ENCODE data around the gene GSG1L2. TPM values are rescaled to one million over a fixed set of nuclear protein-coding genes. Genes with fewer than 3 reads are reported as not detected.

GSG1L2 gene
- total RNA-seq, 1 donor from 2014 or later = not detected

- Histone ChIP-seq H3K36me3 (no peaks in the 10 kb centered on the region), H3K9me3 (no peaks in the 10 kb centered on the region), H3K4me1 (peaks cover 8% of the 10 kb centered on the region), H3K27me3 (no peaks in the 10 kb centered on the region), H3K4me3 (no peak overlapping the region), H3K27ac (no peak overlapping the region)
- intact Hi-C loops (cut with DNase I) = no loop called here
- no peak for DNase-seq
- TF ChIP-seq, protein P1, sequence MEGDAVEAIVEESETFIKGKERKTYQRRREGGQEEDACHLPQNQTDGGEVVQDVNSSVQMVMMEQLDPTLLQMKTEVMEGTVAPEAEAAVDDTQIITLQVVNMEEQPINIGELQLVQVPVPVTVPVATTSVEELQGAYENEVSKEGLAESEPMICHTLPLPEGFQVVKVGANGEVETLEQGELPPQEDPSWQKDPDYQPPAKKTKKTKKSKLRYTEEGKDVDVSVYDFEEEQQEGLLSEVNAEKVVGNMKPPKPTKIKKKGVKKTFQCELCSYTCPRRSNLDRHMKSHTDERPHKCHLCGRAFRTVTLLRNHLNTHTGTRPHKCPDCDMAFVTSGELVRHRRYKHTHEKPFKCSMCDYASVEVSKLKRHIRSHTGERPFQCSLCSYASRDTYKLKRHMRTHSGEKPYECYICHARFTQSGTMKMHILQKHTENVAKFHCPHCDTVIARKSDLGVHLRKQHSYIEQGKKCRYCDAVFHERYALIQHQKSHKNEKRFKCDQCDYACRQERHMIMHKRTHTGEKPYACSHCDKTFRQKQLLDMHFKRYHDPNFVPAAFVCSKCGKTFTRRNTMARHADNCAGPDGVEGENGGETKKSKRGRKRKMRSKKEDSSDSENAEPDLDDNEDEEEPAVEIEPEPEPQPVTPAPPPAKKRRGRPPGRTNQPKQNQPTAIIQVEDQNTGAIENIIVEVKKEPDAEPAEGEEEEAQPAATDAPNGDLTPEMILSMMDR (IDR thresholded peaks at IDR 0.05) = no peak
- ATAC-seq = no peak
These were observed 22.3 kb upstream of the GSG1L2 start for GRCh38 chr17:9844153-9844552.

DNA sequence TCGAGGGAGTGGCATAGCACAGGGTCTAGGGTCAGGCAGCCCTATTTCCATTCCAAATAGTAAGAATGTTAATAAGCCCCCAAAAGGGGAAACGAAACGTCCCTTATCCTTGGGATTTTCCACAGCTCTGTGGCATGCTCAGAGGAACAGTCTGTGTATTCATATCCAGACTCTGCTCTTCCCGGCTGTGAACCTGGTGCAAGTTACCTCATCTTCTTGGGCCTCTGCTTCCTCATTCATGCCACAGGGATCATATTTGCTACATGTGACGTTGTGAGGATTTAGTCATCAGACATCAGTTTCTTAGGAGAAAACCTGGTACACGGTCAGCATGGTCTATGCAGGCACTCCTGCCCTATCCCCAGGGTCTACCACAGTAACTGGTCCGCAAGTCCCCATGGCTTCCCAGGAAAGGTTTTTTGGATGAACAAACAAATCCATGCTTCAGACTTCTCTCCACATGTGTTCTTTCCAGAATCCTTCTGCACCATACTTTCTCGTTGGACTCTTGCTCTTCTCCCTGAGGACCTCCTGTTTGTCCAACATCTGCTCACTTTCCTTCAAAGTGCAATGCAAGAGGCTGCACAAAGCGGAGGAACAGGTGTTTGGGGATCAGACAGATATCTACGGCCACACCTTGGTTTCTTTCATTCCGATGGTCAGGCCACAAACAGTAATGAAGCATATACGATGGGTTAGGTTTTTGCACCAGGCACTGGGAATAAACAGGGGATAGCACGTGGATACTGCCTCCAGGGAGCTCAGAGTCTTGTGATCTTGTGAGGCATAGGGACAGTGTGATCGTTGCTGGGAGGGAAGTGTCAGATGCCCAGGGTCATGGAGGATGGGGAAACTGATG, 21.5 kb upstream of the GSG1L2 start:
- intact Hi-C loops (cut with DNase I) = no loop called here
- peaks cover 9% of the 10 kb centered on the region for H3K4me1 ChIP-seq
- ATAC-seq (no peak), DNase-seq (no peak)
- no peaks in the 10 kb centered on the region for H3K27me3 ChIP-seq
- H3K36me3 ChIP-seq = no peaks in the 10 kb centered on the region
- H3K9me3 ChIP-seq = no peaks in the 10 kb centered on the region
- H3K4me3 ChIP-seq = no peak overlapping the region
- TF ChIP-seq, protein P1 (IDR thresholded peaks at IDR 0.05) = no peak
- no peak overlapping the region for H3K27ac ChIP-seq

DNA sequence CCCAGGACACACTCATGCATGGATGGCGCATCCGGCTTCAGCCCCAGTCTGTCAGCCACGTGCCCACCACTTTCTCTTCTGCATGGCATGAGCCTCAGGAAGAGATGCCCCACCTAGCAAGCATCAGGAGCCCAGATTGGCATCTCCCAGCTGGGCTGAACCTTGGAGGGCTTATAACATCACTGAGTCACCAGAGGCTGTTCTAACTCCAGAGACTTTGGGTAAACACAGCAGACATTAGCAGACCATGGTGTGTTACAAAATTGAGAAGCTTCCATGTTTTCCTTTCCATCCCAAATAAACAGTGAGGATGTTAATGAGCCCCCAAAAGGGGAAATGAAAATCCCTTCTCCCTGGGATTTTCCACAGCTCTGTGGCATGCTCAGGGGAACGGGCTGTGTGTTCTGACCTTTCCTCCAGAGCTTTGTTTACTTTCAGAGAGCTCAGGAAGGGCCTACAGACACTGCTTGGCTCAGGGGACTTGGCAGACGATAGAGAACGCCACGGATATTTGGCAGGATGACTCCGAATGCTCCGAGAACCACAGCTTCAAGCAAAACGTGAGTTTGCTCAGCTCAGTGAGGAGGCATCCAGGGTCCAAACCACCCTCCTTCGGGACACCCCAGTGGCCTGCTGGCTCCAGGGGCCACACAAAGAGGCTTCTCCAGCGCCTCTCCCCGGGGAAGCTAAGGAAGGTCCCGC, 20.3 kb upstream of the GSG1L2 start:
- DNase-seq (no peak), ATAC-seq (peak; percentile 20)
- H3K4me1 ChIP-seq = peaks cover 11% of the 10 kb centered on the region
- H3K36me3 ChIP-seq = no peaks in the 10 kb centered on the region
- TF ChIP-seq, protein P1 (IDR thresholded peaks at IDR 0.05) = no peak
- intact Hi-C loops (cut with DNase I) = no loop called here
- no peaks in the 10 kb centered on the region for H3K27me3 ChIP-seq
- H3K9me3 ChIP-seq = no peaks in the 10 kb centered on the region
- H3K27ac ChIP-seq = peak overlapping the region; percentile 42
- H3K4me3 ChIP-seq = no peak overlapping the region

DNA sequence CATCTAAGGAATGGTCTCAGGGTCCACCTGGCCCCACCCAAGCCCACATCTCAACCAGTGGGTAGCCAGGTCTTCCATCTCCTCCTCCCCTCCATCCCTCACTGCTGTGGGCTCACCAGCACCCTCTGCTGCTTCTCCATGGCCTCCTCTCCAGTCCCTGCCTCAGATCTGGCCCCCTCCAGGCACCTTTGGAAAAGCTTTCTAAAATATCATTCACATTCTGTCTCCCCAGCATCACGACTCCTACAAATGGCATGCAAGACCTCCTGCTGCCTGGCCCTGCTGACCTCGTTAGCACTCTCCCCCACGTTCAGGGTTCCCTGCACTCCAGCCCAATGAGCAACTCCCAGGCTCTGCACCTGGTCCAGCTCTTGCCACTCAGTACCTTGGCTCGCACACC, 17.6 kb upstream of the GSG1L2 start:
- TF ChIP-seq, protein P1 (IDR thresholded peaks at IDR 0.05) = no peak
- intact Hi-C loops (cut with DNase I) = no loop called here
- H3K27me3 ChIP-seq = no peaks in the 10 kb centered on the region
- DNase-seq = no peak
- H3K27ac ChIP-seq = no peak overlapping the region
- H3K9me3 ChIP-seq = no peaks in the 10 kb centered on the region
- H3K36me3 ChIP-seq = no peaks in the 10 kb centered on the region
- no peak overlapping the region for H3K4me3 ChIP-seq
- H3K4me1 ChIP-seq = peaks cover 11% of the 10 kb centered on the region
- ATAC-seq = no peak

GRCh38 chr17:9837551-9838471, 15.9 kb upstream of the GSG1L2 start:
- peaks cover 11% of the 10 kb centered on the region for H3K4me1 ChIP-seq
- TF ChIP-seq, protein P1 (IDR thresholded peaks at IDR 0.05) = no peak
- H3K9me3 ChIP-seq = no peaks in the 10 kb centered on the region
- no peak overlapping the region for H3K4me3 ChIP-seq
- no peaks in the 10 kb centered on the region for H3K27me3 ChIP-seq
- intact Hi-C loops (cut with DNase I) = no loop called here
- DNase-seq = no peak
- no peaks in the 10 kb centered on the region for H3K36me3 ChIP-seq
- ATAC-seq = peak; percentile 38
- no peak overlapping the region for H3K27ac ChIP-seq
